ENCODE measurements around the gene YWHAQ. TPM values are rescaled to one million over a fixed set of nuclear protein-coding genes. Genes with fewer than 3 reads are reported as not detected.
A peak's percentile ranks its signal among the peaks of the same experiment; 100 is the strongest.

YWHAQ gene
- total and polyA plus RNA-seq, 9 of the 15 experiments (the other 6 are each of a cell fraction or from before 2014, with no cell fraction given) = 63.1 to 359 (median 203) TPM

GRCh38 chr2:9655441-9656269 is 24.9 kb upstream of the YWHAQ start (continued):
- TF ChIP-seq TCF7L2 (IDR thresholded peaks at IDR 0.05; ENCODE audit: low read depth, low read length) (no peak), EWSR1 (IDR thresholded peaks at IDR 0.05; ENCODE audit: borderline replicate concordance, low read depth, partially characterized antibody) (no peak), ZNF224 (CRISPR knock-in tag; IDR thresholded peaks at IDR 0.05) (no peak), DPF2 (IDR thresholded peaks at IDR 0.05) (0 out of 2 replicates have a peak, but pooled peaks have one; percentile 13), ILK (tag; IDR thresholded peaks at IDR 0.05; ENCODE audit: borderline replicate concordance, low read depth) (no peak), HLTF (IDR thresholded peaks at IDR 0.05) (no peak), ZNF316 (IDR thresholded peaks at IDR 0.05) (peak; percentile 76), POLR2B (IDR thresholded peaks at IDR 0.05; ENCODE audit: low read depth, partially characterized antibody) (no peak)

GRCh38 chr2:9654452-9655100 is 23.8 kb upstream of the YWHAQ start:
- Histone ChIP-seq H3K9me3 (replicated peaks; ENCODE audit: control insufficient read depth, insufficient read depth, low read depth, low read length) (no peaks in the 10 kb centered on the region), H3K27me3 (ENCODE audit: control insufficient read depth in 2 of 2, insufficient read depth in 2 of 2, low read length in 2 of 2) (peaks cover 0 to 16% of the 10 kb centered on the region in 2 experiments; a peak in 2 of 5 replicates), H3K27ac (ENCODE audit: extremely low read depth, low read depth, low read length) (no peak overlapping the region), H3K4me3 (no peak overlapping the region), H3K9ac (ENCODE audit: insufficient read depth in 1 of 2, low read depth in 2 of 2, low read length in 2 of 2) (peak overlapping the region in 1 of 2 experiments; percentile 60; a peak in 1 of 4 replicates), H3K4me1 (replicated peaks in 1 of 2; ENCODE audit: control insufficient read depth in 2 of 2, insufficient read depth in 2 of 2, low read length in 2 of 2) (peaks cover 15 to 19% of the 10 kb centered on the region in 2 experiments; a peak in 3 of 5 replicates), H3K79me2 (ENCODE audit: control insufficient read depth, insufficient read depth, low read length) (no peaks in the 10 kb centered on the region), H3K9me1 (ENCODE audit: control insufficient read depth, insufficient read depth, low read length) (no peaks in the 10 kb centered on the region), H3K36me3 (ENCODE audit: control insufficient read depth, insufficient read depth, low read length) (no peaks in the 10 kb centered on the region), H4K20me1 (replicated peaks; ENCODE audit: control insufficient read depth, insufficient read depth, low read length) (no peaks in the 10 kb centered on the region; the same call in 1 of the 2 replicates), H2AFZ (ENCODE audit: low read depth, low read length) (no peak overlapping the region), H3K4me2 (ENCODE audit: insufficient read depth, low read length) (no peak overlapping the region)
- no peak for FAIRE-seq
- POLR2A ChIA-PET = interaction anchor here (0.7 to 1.3 kb wide), 2 partner anchors 8 to 12 kb away, joined by 3 to 8 read pairs; no protein-coding TSS in a partner anchor
- ATAC-seq = peak; percentile 61
- CTCF ChIA-PET (ENCODE audit: low intra/inter-chr PET ratio) = no interaction called here
- peak; percentile 11; the same call in 1 of the 2 replicates for TF ChIP-seq PKNOX1 (IDR thresholded peaks at IDR 0.05)
- TF ChIP-seq TEAD4 (IDR thresholded peaks at IDR 0.05; ENCODE audit: low read length) = no peak
- TF ChIP-seq TEAD4 (CRISPR knock-in tag; IDR thresholded peaks at IDR 0.05; ENCODE audit: borderline replicate concordance) = no peak
- TF ChIP-seq MITF (IDR thresholded peaks at IDR 0.05) = no peak
- no peak for TF ChIP-seq MAFK (IDR thresholded peaks at IDR 0.05; ENCODE audit: low read length)
- no peak for TF ChIP-seq CBFB (CRISPR knock-in tag; IDR thresholded peaks at IDR 0.05)
- TF ChIP-seq DACH1 (IDR thresholded peaks at IDR 0.05; ENCODE audit: partially characterized antibody) = no peak
- TF ChIP-seq CBX8 (IDR thresholded peaks at IDR 0.05; ENCODE audit: borderline replicate concordance, extremely low read depth, low read depth, low read length, poor library complexity, severe bottlenecking) = no peak
- TF ChIP-seq NFIC (IDR thresholded peaks at IDR 0.05) = peak; percentile 88
- no peak for TF ChIP-seq CXXC5 (CRISPR knock-in tag; IDR thresholded peaks at IDR 0.05)
- 0 out of 2 replicates have a peak, but pooled peaks have one; percentile 17 for TF ChIP-seq CREM (IDR thresholded peaks at IDR 0.05; ENCODE audit: low read depth)
- BruUV-seq (replicated peaks) = no TSS peak
- in situ Hi-C loops (cut with MboI) = no loop called here
- intact Hi-C loops (cut with micrococcal nuclease) = loop anchor here (5.0 kb wide), 1 partner anchor 108 kb away; no protein-coding TSS in a partner anchor
- 15% methylated on average over 6 of the region's 6 CpGs for WGBS (ENCODE audit: insufficient coverage, low coverage, missing lambda C conversion rate)
- DNase-seq (ENCODE audit: extremely low read depth in 1 of 4, low spot score in 3 of 4) = no peak

Data from K562 (cell line).